GM19468 (cell line): ENCODE results near the gene SARDH.

Experiments used
- ATAC-seq: cut with Tn5 transposase; IDR thresholded peaks from one replicate; pipeline ENCODE4 v1.9.1; 2021; ENCODE audit warnings: mild to moderate bottlenecking, moderate library complexity, moderate number of reproducible peaks; ENCODE audit not compliant: unreplicated experiment; ENCODE audit errors: extremely low read depth

Gene SARDH

GRCh38 chr9:133716564-133717112, 21.5 kb downstream of the SARDH start:
- no peak for ATAC-seq

GRCh38 chr9:133715866-133716563, 22.1 kb downstream of the SARDH start:
- no peak for ATAC-seq

GRCh38 chr9:133715295-133715865, 22.8 kb downstream of the SARDH start:
- ATAC-seq, result no peak

- no peak for ATAC-seq
Measured at GRCh38 chr9:133714606-133715294, 23.4 kb downstream of the SARDH start.

- ATAC-seq, result no peak
Measured at GRCh38 chr9:133713960-133714495, 24.1 kb downstream of the SARDH start.

GRCh38 chr9:133713150-133713959, 24.8 kb downstream of the SARDH start:
- ATAC-seq, result no peak

GRCh38 chr9:133712221-133713100, 25.7 kb downstream of the SARDH start:
- no peak for ATAC-seq

- ATAC-seq, result no peak
Measured at GRCh38 chr9:133711428-133712220, 26.5 kb downstream of the SARDH start.

- ATAC-seq, result no peak
Measured at GRCh38 chr9:133710661-133711427, 27.3 kb downstream of the SARDH start.

GRCh38 chr9:133709691-133710571, 28.2 kb downstream of the SARDH start:
- ATAC-seq, result no peak

GRCh38 chr9:133709015-133709611, 29.0 kb downstream of the SARDH start:
- ATAC-seq, result no peak

GRCh38 chr9:133708246-133709014, 29.7 kb downstream of the SARDH start:
- no peak for ATAC-seq

- ATAC-seq, result no peak
Measured at GRCh38 chr9:133707763-133708245, 30.3 kb downstream of the SARDH start.

- no peak for ATAC-seq
Measured at GRCh38 chr9:133707065-133707762, 30.9 kb downstream of the SARDH start.
